CD4-positive, alpha-beta T cell treated with Interleukin-2 at 100 ng/mL for 4 hours (primary cell): ENCODE data around the gene AHDC1.
"Not testable (repeated sequence)": the region's sequence is repeated elsewhere in the genome, so short reads cannot be mapped to it uniquely, and the experiment has no call there.

Source experiments
- DNase-seq: peaks from one replicate; pipeline ENCODE4 v3.0.0-alpha.2; 2020; ENCODE audit warnings: low spot score

AHDC1 gene

DNA sequence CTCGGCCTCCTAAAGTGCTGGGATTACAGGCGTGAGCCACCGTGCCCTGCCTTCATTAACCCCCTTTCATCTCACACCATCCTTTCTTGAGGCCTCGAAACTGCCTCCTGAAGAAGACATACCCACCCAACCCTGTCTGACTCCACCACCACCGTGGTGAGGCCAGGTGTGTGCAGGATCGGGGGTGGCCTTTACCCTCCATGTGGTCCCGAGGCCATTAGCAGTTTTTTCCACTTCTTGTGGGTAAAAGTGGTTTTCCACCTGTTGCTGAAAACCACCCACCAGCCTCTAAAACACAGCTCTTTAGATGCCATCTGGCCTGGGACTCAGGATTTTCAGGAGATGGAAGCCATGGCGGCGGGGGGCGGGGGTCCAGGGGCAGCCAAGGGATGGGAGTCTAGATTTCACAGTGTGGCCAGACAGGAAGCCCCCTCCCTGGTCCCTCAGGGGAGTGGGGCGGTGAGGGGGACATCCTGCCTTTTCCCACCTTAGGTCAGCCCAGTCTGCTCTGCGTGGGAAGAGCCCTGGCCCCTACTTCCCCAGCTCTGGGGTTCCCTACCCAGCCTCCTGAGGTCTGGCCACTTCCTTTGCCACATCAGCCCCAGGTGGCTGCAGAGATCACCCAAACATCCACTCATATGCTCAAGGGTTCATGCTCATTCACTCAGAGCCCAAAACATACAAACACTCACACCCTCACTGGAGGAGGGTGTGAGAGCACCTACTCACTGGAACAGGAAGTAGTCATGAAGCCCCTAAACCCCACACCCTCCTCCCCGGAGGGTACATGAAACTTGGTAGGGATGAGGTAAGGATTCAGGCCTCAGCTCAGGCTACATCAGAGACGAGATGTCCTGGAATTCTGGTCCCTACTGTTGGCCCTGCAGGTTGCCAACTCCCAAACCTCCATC lies 28.7 kb upstream of the AHDC1 start:
- DNase-seq, result peak; percentile 47

DNA sequence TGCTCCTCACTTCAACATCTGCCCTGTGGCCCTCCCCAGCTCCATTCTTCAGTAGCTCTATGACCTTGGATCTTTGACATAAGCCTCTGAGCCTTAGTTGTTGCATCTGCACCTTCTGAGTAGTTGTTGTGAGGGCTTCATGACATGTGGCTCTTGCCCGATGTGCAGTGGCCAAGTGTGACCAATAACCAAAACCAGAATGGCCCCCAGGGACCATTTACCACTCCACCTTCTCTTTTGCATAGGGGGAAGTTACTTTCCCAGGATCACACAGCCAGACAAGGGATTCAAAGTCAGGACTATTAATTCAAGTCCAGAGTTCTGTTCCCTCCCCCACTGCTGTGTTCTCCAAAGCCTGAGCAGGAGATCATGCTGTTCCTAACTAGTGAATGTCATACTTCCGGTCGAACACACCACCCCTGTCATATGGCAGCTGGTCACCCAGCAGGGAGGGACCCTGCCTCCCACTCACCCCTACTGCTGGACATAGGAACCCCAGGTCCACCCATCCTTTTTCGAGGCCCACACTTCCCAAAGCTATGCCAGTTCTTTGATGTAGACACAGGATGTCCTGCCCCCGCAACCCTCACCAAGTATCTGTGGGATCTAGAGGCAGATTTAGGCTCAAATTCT lies 27.0 kb upstream of the AHDC1 start:
- DNase-seq, result no peak

DNA sequence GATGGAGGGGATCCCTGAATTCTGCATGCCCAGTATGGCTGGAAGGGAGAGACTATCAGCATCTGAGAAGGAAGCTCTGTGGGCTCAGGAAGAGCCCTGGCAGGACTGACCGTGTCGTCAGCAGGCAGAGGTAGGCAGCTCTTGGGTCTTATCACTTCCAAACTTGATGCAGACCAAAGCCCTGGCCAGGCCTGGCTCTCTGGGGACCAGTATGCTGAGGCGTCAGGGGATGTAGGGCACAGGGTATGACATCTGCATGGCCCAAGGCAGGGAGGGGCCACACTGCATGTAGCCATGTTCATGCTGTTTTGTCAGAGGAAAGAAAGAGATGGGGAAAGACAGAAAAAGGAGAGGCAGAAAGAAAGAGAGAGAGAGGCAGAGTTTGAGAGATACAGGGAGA lies 24.8 kb upstream of the AHDC1 start:
- DNase-seq, result no peak

DNA sequence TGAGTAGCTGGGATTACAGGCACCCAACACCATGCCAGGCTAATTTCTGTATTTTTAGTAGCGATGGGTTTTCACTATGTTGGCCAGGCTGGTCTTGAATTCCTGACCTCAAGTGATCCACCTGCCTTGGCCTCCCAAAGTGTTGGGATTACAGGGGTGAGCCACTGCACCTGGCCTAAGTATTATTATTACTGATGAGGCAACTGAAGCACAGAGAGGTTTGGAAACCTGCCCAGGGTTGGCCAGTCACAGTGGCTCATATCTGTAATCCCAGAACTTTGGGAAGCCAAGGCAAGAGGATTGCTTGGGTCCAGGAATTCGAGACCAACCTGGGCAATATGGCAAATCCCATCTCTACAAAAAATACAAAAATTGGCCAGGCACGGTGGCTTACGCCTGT lies 23.8 kb upstream of the AHDC1 start:
- not testable (repeated sequence) for DNase-seq

DNA sequence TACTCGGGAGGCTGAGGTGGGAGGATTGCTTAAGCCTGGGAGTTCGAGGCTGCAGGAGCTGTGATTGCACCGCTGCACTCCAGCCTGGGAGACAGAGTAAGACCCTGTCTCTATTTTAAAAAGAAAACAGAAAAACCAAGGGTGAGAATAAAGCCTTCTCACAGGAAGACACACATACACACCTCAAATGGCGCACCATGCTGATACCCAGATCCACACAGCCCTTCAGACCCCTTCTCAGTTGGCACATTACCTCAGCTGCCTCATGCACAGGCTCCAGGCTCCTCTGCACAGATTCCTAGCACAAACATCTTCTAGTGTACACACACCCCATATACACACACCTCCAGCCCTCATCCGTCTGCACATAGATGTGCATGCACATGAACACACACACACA lies 23.1 kb upstream of the AHDC1 start:
- no peak for DNase-seq

DNA sequence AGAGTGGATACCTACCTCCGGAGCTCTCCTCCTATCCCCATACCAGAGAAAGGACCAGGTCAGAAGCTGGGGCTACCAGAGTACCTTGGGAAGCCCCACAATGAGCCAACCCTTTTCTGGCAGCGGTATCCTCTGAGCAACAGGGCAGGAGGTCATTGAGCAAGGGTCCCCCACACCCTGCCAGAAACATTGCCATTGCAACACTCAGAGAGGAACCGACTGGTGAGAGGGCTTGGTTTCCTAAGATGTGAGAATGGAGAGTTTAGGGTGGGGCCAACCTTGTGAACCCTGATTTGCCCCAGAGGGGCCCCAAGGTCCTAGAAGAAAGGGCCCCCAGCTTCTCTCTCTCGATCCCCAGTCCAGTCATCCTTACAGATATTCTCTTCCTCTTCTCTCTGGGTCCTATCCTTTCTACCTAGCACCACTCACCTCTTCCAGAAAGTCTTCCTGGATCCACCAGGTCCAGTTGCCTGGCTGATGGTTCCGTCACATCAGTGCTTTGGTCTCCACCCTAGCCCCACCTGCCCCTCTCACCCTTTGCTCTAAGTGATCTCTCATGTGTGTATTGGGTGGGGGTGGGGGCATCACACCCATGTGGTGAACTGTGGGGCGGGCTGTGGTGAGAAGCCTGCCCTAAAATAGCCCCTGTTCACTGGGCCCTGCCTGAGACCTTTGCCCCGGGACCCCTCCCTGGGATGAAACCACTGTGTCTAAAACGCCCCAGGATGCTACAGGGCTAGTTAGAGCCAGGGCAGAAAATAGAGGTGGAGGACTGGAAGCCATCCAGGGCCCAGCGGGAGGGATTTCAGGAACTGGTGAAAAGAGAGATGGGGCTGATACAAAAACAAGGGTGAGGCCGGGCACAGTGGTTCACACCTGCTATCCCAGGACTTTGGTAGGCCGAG lies 22.3 kb upstream of the AHDC1 start:
- DNase-seq, result no peak

DNA sequence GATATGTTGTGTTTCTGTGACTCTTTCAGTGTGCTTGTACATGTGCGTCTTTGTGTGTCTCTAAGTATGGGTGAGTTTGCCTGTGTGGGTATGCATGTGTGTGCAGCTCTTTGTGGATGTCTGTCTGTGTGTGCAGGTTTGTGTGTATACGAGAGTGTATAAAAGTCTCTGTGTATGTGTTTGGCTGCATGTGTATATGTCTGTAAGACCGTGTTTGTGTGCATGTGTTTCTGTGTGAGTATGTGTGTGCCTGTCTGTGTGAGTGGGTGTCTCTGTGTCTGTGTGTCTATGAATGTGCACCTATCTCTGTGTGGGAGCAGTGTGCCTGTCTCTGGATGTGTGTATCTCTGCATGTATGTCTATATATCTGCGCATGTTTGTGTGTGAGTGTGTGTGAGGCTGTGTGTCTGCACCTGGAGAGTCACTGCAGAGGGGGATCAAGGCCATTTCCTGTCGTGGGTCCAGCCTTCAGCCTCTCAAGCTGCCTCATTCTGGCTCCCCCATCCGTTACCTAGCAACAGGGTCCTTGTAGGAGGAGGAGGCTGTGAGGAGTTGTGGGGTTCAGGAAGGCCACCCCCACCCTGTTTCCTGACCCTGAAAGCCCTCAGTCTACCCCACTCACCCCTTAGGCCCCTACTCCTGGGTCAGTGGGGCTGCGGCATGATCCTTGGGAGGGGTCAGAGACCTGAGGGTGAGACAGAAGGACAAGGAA lies 20.7 kb upstream of the AHDC1 start:
- no peak for DNase-seq

DNA sequence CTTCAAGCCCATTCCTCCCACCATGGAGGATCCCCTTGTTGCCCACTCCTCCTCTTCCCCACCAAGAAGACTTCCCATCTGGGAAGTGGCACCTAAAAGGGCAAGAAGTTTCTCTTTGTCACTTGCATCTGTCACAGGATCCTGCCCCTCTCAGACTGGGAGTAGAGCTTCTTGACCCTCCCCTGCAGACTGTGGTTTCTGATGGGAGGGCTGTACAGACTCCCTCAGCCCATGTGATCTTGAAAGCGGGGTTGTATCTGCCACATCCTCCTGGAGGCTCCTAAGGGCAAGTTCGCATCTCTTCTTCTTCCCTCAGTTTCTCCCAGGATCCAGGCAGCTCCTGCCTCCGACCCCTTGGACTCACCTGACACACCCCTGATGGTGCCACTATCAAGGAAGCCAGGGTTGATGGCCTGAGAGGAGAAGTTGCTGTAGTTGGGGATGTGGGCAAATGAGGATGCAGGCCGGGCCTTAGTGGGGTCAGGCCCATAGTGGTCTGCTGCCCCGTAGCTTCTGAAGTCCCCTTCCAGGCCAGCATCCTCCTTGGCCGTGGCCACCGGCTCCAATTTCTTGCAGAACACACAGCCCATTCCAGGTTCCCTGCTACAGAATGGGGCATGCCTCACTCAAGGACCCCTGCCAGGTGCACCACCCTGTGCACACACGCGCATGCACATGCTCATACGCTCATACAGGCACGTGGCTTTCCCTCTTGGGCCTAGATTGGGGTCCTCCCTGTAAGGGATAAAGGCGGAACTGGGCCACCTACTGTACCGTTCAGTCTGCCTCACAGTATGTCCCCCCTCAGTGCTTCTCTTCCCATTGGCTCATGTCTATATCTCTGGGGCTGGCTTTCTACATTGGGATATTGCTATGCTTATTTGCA lies 19.6 kb upstream of the AHDC1 start:
- no peak for DNase-seq

DNA sequence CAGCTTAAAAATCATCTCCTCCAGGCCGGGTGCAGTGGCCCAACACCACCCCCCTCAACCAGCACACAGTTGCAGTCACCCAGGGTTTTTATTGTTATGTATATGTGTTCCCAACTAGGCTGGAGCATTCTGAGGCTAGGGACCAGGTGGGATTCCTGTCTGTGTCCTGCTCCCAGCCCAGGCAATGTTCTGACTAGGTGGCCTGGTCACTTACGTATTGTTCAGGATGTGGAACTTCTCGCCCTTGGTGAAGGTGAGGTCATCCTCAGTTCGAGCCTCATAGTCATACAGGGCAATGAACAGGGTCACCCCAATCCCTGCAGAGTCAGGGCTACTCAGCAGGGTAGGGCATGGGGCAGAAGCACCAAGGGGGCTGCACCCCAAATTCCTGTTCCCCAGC lies 18.9 kb upstream of the AHDC1 start:
- DNase-seq, result no peak

DNA sequence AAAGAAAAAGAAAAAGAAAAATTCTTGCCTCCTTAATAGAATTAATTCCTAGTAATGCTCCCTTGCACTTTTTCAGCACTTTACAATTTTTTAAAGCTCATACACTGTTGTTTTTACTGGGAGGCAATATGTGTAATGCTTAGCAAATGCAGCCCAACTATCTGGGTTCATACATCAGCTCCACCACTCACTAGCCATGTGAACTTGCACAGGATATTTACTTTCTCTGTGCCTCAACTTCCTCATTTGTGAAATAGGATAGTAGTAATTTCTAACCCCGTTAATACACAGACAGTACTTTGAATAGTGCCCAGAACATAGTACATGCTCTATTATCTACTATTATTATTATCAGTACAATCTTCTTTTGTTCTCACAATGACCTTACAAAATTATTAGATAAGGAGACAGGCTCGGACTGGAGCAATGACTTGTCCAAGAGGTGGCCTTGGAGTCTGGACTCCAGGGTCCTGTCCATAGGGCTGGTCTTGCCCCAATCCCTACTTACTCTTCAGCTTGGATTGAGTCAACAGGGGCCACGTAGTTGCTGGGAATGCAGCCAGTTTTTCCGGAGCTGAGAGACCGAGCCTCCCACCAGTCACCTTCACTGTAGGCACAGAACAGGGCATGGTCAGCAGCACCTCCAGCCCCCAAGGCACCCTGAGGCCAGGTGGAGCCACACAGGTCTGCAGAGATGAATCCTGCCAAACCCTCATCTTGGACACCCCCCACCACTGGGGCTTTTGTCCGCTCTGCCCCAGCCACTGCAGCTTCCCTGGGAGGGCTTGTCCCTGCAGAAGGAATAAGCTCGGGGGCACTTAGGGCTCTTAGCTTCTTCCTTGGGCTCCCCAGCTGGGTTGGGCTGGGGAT lies 17.3 kb upstream of the AHDC1 start:
- DNase-seq, result no peak

DNA sequence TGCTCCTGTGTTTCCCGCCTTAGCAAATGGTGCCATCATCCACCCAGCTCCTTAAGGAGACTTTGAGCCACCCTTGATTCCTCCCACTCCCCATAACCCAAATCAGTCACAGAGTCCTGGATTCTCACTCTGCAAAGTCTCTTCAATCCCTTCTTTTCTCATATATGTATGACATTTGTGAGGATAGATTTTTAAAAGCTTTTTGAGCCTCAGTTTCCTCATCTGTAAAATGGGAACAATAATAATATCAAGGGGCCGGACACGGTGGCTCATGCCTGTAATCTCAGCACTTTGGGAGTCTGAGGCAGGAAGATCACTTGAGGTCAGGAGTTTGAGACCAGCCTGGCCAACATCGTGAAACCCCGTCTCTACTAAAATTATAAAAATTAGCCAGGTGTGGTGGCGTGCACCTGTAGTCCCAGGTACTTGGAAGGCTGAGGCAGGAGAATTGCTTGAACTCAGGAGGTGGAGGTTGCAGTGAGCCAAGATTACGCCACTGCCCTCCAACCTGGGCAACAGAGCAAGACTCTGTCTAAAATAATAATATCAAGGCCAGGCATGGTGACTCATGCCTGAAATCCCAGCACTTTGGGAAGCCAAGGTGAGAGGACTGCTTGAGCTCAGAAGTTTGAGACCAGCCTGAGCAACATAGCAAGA lies 16.0 kb upstream of the AHDC1 start:
- DNase-seq, result not testable (repeated sequence)

DNA sequence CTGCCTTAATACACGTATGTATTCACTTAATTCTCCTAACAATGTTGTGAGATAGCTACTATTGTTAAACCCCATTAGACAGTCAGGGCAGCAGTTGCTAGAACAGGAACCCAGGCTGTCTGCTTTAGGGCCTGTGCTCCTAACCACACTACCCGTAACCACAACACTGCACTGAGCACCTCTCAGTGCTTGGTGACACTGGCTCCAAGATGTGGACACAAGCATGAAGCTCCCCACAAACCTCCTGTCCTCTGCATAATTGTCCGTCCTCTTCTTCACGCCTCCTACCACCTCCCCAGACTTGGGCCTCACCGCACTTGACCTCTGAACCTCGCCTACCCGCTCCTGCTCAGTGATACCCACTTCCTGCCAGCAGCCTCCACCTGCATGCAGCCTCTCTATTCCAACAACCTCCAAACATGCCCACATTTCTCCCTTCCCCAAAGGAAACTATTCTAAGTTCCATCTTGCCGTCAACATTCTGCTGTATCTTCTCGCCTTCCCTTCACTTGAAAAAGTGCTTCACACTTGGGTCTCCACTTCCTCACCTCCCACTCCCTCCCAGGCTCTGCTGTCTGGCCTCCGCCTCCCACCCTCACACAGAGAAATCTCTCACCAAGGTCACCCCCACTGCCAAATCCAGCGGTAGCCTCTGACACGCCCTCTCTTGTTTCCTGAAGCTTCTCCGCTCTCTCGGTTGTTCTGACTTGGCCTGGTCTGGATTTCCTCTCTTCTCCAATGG lies 14.6 kb upstream of the AHDC1 start:
- DNase-seq, result peak; percentile 72

DNA sequence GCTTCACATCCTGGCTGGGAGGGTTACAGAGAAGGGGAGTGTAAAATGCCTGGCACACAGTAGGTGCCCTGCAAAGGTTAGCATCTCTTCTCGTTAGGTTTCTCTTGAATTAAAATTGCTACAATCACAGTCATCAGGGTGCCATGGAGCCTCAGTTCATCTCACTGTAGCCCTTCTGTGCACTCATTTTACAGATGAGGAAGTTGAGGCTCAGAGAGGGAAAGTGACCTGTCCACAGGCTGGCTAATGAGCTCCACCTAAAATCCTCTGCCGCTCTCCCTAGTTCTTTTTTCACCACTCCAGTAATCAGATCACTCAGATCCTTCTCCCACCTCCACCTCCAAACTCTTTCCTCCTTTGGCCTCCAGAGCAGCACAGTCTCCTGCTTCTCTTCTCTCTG lies 13.5 kb upstream of the AHDC1 start:
- DNase-seq, result no peak

DNA sequence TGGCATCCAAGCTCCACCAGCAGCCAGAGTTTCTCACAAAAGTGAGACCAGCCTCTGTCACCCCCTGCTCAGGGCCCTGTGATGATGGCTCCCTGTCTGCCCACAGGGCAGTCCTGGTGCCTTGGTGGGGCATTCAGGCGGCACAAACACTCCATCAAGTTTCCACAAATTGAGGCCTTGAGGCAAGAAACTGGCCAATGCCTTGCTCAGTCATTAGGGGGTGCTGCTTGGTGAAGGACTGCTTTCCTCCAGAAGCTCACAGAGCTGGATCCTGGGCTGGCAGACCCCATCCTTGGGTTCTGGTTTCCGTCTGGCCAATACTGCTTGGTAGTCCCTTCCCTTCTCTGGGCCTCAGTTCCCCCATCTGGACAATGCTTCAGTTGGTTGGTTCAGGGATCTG lies 12.5 kb upstream of the AHDC1 start:
- DNase-seq, result no peak

DNA sequence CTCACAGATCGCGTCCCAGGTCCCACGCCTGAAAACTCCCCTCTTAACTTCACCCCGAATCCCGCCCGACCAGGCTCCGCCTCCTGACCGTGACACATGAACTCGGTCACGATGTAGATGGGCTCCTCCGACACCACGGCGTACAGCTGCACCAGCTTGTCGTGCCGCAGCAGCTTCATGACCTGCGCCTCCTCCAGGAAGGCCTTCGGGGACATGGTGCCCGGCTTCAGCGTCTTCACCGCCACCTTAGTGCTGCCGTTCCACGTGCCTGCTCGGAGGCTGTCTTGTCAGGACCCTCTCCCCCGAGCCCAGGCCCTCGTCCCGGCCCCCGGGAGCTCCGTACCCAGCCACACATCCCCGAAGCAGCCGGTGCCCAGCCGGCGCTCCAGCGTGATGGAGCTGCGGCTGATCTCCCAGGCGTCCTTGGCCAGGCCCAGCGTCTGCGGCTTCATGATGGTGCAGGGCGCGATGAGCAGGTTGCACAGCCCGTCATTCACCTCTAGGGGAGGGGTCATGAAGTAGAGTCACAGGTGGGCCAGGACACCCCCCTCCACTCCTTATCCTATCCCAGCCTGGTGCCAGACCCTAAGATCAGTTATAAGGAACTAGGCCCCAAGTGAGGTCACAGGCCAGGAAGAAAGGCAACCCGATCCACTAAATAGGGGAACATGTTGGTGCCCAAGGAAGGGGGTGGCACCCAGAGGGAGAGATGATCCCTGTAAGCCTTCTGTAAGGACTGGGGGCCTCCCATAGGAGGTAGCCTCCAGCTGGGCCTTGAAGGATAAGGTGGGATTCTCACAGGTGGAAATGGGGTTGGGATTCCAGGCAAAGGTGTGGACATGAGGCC lies 11.6 kb upstream of the AHDC1 start:
- DNase-seq, result no peak

DNA sequence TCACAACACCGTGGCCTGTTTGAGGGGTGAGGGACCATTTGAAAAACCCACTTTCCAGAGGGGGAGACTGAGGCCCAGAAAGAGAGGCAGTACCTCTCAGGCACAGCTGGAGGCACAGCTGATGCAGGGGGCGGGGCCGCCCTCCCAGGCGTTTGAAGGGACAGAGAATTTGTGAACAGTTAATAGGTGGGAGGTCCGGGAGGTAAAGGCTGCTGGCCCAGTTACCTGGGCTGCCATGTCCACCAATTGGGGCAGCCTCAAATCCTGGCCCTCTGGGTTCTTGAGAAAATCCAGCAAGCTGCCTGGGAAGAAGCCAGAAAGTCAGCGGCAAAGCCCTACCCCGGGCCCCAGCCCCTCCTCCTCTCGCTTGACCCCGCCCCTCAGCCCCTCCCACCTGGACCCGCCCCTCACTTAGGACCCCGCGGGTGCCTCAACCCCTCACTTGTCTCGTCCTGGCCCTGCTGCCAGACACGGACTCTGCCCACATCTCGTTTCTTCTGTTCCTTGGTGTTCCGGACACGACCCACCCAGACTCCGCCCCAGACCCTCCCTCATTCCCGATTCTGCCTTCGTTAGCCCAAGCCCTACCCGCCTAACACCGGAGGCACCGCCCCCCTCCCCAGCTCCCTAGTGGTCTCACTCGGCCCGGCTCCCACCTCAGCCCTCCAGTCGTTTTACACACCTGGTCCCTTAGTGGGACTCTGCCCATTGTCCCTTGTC lies 10.8 kb upstream of the AHDC1 start:
- DNase-seq, result no peak

DNA sequence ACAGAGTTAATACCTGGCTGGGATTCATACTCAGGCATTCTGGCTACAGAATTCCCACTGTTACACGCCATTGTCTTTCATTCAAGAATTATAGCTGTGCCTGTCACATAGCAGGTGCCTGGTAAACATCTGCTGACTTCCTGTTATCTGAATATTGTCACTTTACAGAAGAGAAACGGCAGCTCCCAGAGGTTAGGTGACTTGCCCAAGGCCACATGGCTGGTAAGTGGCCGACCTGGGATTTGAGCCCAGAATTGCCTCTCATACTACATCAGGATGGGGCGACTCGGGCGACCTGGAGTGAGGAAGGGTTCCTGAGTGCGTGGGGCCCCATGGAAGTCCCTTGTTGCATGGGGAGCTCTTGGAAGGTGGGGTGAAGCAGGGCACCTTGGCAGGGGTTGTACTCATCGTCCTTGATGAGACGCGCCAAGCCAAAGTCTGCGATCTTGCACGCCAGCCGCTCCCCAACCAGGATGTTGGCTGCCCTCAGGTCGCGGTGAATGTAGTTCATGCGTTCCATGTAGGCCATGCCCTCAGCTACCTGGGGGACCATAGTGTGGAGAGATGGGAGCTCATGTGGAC lies 10.2 kb upstream of the AHDC1 start:
- DNase-seq, result no peak
